GM12872 (cell line): Measurements from ENCODE around the gene DNAJC13.

ENCODE experiments used
- TF ChIP-seq, protein P1 (sequence below): IDR thresholded peaks from 3 replicates; pipeline ENCODE4 v1.5.1; 2011; ENCODE audit warnings: low read depth, mild to moderate bottlenecking, low read length, moderate library complexity; ENCODE audit not compliant: insufficient read depth

DNAJC13 gene

GRCh38 chr3:132382267-132382666 lies 35.0 kb upstream of the DNAJC13 start:
- TF ChIP-seq, protein P1, sequence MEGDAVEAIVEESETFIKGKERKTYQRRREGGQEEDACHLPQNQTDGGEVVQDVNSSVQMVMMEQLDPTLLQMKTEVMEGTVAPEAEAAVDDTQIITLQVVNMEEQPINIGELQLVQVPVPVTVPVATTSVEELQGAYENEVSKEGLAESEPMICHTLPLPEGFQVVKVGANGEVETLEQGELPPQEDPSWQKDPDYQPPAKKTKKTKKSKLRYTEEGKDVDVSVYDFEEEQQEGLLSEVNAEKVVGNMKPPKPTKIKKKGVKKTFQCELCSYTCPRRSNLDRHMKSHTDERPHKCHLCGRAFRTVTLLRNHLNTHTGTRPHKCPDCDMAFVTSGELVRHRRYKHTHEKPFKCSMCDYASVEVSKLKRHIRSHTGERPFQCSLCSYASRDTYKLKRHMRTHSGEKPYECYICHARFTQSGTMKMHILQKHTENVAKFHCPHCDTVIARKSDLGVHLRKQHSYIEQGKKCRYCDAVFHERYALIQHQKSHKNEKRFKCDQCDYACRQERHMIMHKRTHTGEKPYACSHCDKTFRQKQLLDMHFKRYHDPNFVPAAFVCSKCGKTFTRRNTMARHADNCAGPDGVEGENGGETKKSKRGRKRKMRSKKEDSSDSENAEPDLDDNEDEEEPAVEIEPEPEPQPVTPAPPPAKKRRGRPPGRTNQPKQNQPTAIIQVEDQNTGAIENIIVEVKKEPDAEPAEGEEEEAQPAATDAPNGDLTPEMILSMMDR = no peak

- TF ChIP-seq, protein P1 = no peak
Measured at GRCh38 chr3:132382688-132383194, 34.6 kb upstream of the DNAJC13 start.

- TF ChIP-seq, protein P1 = no peak
Measured at GRCh38 chr3:132386259-132386658, 31.0 kb upstream of the DNAJC13 start.

GRCh38 chr3:132394320-132394719 lies 23.0 kb upstream of the DNAJC13 start:
- TF ChIP-seq, protein P1 = no peak

DNA sequence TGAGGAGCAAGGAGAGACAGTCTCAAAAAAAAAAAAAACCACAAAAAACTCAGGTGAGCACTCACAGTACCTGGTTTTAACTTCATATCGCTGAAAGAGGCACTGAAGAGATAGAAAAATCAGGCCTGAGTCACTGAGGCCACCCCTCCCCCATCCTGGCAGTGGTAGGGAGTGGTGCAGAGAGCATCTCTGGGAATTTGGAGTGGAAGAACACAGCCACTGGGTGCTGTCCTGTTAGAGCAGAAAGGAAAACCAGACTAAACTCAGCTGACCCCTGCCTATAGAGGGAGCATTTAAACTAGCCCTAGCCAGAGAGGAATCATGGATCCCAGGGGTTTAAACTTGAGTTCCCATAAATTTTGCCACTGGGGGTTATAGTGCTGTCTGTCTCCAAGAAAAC lies 22.2 kb upstream of the DNAJC13 start:
- TF ChIP-seq, protein P1 = no peak

- TF ChIP-seq, protein P1 = no peak
Measured at GRCh38 chr3:132396255-132396654, 21.0 kb upstream of the DNAJC13 start.

- TF ChIP-seq, protein P1 = peak; percentile 78
Measured at GRCh38 chr3:132399054-132399929, 18.0 kb upstream of the DNAJC13 start.
